Transverse colon (tissue), 3 donors: ENCODE data around the gene ANKRD2.

ENCODE experiments used
- EP300 ChIP-seq: sonication (generic); formaldehyde crosslinking; IDR thresholded peaks from one replicate; pipeline ENCODE4 v1.6.1; 2017; ENCODE audit warnings: antibody characterized with exemption, low read depth
- POLR2A ChIP-seq: fragments of 450-650 bp; IDR thresholded peaks from one replicate; pipeline ENCODE4 v1.6.1; 2016; ENCODE audit warnings: antibody characterized with exemption, mild to moderate bottlenecking, moderate library complexity
- TF ChIP-seq, protein P1 (sequence below), 5 experiments: fragments of 200-600 bp in 3 of 5; fragments of 450-650 bp in 2 of 5; sonication (generic) in 3 of 5; IDR thresholded peaks; 1 replicate in 2 of 5; 2 replicates in 3 of 5; pipeline ENCODE4 v1.5.1; 2016 to 2017; ENCODE audit warnings: antibody characterized with exemption in 5 of 5, inconsistent platforms in 3 of 5, mild to moderate bottlenecking in 2 of 5, moderate library complexity in 1 of 5

GRCh38 chr10:97549587-97550322 is 22.8 kb upstream of the ANKRD2 start:
- TF ChIP-seq, protein P1, sequence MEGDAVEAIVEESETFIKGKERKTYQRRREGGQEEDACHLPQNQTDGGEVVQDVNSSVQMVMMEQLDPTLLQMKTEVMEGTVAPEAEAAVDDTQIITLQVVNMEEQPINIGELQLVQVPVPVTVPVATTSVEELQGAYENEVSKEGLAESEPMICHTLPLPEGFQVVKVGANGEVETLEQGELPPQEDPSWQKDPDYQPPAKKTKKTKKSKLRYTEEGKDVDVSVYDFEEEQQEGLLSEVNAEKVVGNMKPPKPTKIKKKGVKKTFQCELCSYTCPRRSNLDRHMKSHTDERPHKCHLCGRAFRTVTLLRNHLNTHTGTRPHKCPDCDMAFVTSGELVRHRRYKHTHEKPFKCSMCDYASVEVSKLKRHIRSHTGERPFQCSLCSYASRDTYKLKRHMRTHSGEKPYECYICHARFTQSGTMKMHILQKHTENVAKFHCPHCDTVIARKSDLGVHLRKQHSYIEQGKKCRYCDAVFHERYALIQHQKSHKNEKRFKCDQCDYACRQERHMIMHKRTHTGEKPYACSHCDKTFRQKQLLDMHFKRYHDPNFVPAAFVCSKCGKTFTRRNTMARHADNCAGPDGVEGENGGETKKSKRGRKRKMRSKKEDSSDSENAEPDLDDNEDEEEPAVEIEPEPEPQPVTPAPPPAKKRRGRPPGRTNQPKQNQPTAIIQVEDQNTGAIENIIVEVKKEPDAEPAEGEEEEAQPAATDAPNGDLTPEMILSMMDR (IDR thresholded peaks at IDR 0.05), result no peak
- no peak for TF ChIP-seq EP300
- no peak for TF ChIP-seq POLR2A
